NCI-H2029 treated with DMSO at 0.1 percent for 48 hours (cell line): ENCODE data around the gene SYK.

Experiments
- DNase-seq: peaks from one replicate; lab custom pipeline; 2025; lab: John Stamatoyannopoulos, UW

The SYK gene

GRCh38 chr9:90851444-90851843 is 49.8 kb downstream of the SYK start:
- no peak for DNase-seq

- DNase-seq = no peak
These were observed 52.3 kb downstream of the SYK start for GRCh38 chr9:90853945-90854344.

- peak; percentile 11 for DNase-seq
These were observed 53.1 kb downstream of the SYK start for GRCh38 chr9:90854637-90855175.

- DNase-seq = no peak
These were observed 53.7 kb downstream of the SYK start for GRCh38 chr9:90855208-90855902.

- DNase-seq = no peak
These were observed 55.5 kb downstream of the SYK start for GRCh38 chr9:90857091-90857490.

- no peak for DNase-seq
These were observed 56.2 kb downstream of the SYK start for GRCh38 chr9:90857855-90858254.

- DNase-seq = no peak
These were observed 56.9 kb downstream of the SYK start for GRCh38 chr9:90858457-90858901.

GRCh38 chr9:90860382-90860781 is 58.8 kb downstream of the SYK start:
- DNase-seq = no peak

- no peak for DNase-seq
These were observed 59.2 kb downstream of the SYK start for GRCh38 chr9:90860826-90861225.

- no peak for DNase-seq
These were observed 59.8 kb downstream of the SYK start for GRCh38 chr9:90861380-90861779.

- DNase-seq = no peak
These were observed 60.5 kb downstream of the SYK start for GRCh38 chr9:90861826-90862740.

GRCh38 chr9:90864779-90865178 is 63.2 kb downstream of the SYK start:
- no peak for DNase-seq

GRCh38 chr9:90867101-90867500 is 65.5 kb downstream of the SYK start:
- DNase-seq = no peak

GRCh38 chr9:90868555-90868954 is 66.9 kb downstream of the SYK start:
- no peak for DNase-seq

GRCh38 chr9:90869361-90869760 is 67.7 kb downstream of the SYK start:
- no peak for DNase-seq

- peak; percentile 77 for DNase-seq
These were observed 69.2 kb downstream of the SYK start for GRCh38 chr9:90870621-90871326.

- DNase-seq = no peak
These were observed 69.8 kb downstream of the SYK start for GRCh38 chr9:90871327-90871935.

- DNase-seq = peak; percentile 95
These were observed 71.2 kb downstream of the SYK start for GRCh38 chr9:90872835-90873294.

GRCh38 chr9:90873422-90873821 is 71.8 kb downstream of the SYK start:
- no peak for DNase-seq

- DNase-seq = no peak
These were observed 72.6 kb downstream of the SYK start for GRCh38 chr9:90874194-90874593.

GRCh38 chr9:90878562-90878961 is 76.9 kb downstream of the SYK start:
- peak; percentile 4 for DNase-seq

- no peak for DNase-seq
These were observed 78.4 kb downstream of the SYK start for GRCh38 chr9:90880066-90880465.
